Transverse colon (tissue), 4 donors: Measurements from ENCODE around the gene SDK1. TPM values are rescaled to one million over a fixed set of nuclear protein-coding genes. Genes with fewer than 3 reads are reported as not detected.

Experiments
- DNase-seq: peaks from one replicate; pipeline ENCODE4 v3.0.0-alpha.2; 2019
- H3K27ac ChIP-seq, 4 donors: fragments of 200-600 bp; sonication (generic); 2 replicates each; pipeline ENCODE4 v1.5.1; 2016 to 2018; ENCODE audit warnings: inconsistent platforms in 4 of 4
- H3K27me3 ChIP-seq: fragments of 200-600 bp; sonication (generic); 2 replicates; pipeline ENCODE4 v1.5.1; 2017; ENCODE audit warnings: inconsistent platforms
- H3K36me3 ChIP-seq, 4 donors: fragments of 200-600 bp; sonication (generic); 2 replicates each; pipeline ENCODE4 v1.5.1; 2017 to 2019; ENCODE audit warnings: inconsistent platforms in 4 of 4
- H3K4me1 ChIP-seq, 4 donors: fragments of 200-600 bp; sonication (generic); 2 replicates each; pipeline ENCODE4 v1.5.1; 2017 to 2020; ENCODE audit warnings: inconsistent platforms in 4 of 4
- H3K4me3 ChIP-seq, 4 donors: fragments of 200-600 bp; sonication (generic); 1 replicate in 1 of 4; 2 replicates in 3 of 4; pipeline versions ENCODE4 v1.5.1 to v1.6.1; 2017 to 2019; ENCODE audit warnings: inconsistent platforms in 4 of 4
- H3K9me3 ChIP-seq, 2 donors: fragments of 200-600 bp; sonication (generic); 2 replicates each; pipeline ENCODE4 v1.5.1; 2017 to 2019; ENCODE audit warnings: inconsistent platforms in 2 of 2
- EP300 ChIP-seq: sonication (generic); formaldehyde crosslinking; IDR thresholded peaks from one replicate; pipeline ENCODE4 v1.6.1; 2017; ENCODE audit warnings: antibody characterized with exemption, low read depth
- POLR2A ChIP-seq: fragments of 450-650 bp; IDR thresholded peaks from one replicate; pipeline ENCODE4 v1.6.1; 2016; ENCODE audit warnings: antibody characterized with exemption, mild to moderate bottlenecking, moderate library complexity
- POLR2AphosphoS5 ChIP-seq, 3 donors: sonication (generic); formaldehyde crosslinking; IDR thresholded peaks; one replicate each; pipeline ENCODE4 v1.6.1; 2016; ENCODE audit warnings: antibody characterized with exemption in 3 of 3
- WGBS, 2 donors: methylation state at CpG; one replicate each; pipeline ENCODE4 v1.1.5; 2018; ENCODE audit warnings: low coverage in 1 of 2; 5-methylcytosine and 5-hydroxymethylcytosine counted together
- in situ Hi-C, 4 donors: fragments of 200-750 bp; cut with MboI; loops; one replicate each; pipeline versions ENCODE4 v1.15.0 to v1.15.1; 2017; ENCODE audit warnings: low sequenced_read_pairs in 3 of 4, low pct_ligation_motif_present in 1 of 4, low pct_unique_long_range_greater_than_20kb in 1 of 4
- intact Hi-C: fragments of 100-400 bp; cut with DNase I; formaldehyde crosslinking; loops from one replicate; pipeline ENCODE4 v1.15.1; 2023; ENCODE audit warnings: low total_unique reads
- total RNA-seq, 4 donors: library from RNA; depleted of rRNA; stranded (reverse); fragments of >200 nt; gene quantifications; one replicate each; pipeline ENCODE4 v1.1.0, GENCODE V29; 2016
- TF ChIP-seq, protein P1 (sequence below), 5 experiments: fragments of 200-600 bp in 3 of 5; fragments of 450-650 bp in 2 of 5; sonication (generic) in 3 of 5; IDR thresholded peaks; 1 replicate in 2 of 5; 2 replicates in 3 of 5; pipeline ENCODE4 v1.5.1; 2016 to 2017; ENCODE audit warnings: antibody characterized with exemption in 5 of 5, inconsistent platforms in 3 of 5, mild to moderate bottlenecking in 2 of 5, moderate library complexity in 1 of 5

SDK1 gene
- total RNA-seq, 4 donors from 2014 or later: 4.0 to 8.6 (median 5.4) TPM

GRCh38 chr7:3438352-3438751, 137.3 kb downstream of the SDK1 start:
- H3K27ac ChIP-seq: no peak overlapping the region
- no peak for TF ChIP-seq POLR2AphosphoS5 (IDR thresholded peaks at IDR 0.05)
- no peak for TF ChIP-seq EP300
- TF ChIP-seq POLR2A: no peak
- no peaks in the 10 kb centered on the region for H3K36me3 ChIP-seq
- no peaks in the 10 kb centered on the region for H3K9me3 ChIP-seq
- no peak overlapping the region for H3K4me3 ChIP-seq
- H3K4me1 ChIP-seq: no peaks in the 10 kb centered on the region
- 75 to 86% methylated on average over 4 of the region's 4 CpGs for WGBS, 2 donors
- in situ Hi-C loops: no loop called here
- DNase-seq: no peak
- intact Hi-C loops: no loop called here
- H3K27me3 ChIP-seq: no peaks in the 10 kb centered on the region

GRCh38 chr7:3439333-3440030, 138.4 kb downstream of the SDK1 start:
- no peaks in the 10 kb centered on the region for H3K4me1 ChIP-seq
- in situ Hi-C loops (no loop called here), intact Hi-C loops (no loop called here)
- TF ChIP-seq POLR2AphosphoS5 (IDR thresholded peaks at IDR 0.05): peak in 1 of 3 donors; percentile 37
- no peak for TF ChIP-seq POLR2A
- TF ChIP-seq, protein P1, sequence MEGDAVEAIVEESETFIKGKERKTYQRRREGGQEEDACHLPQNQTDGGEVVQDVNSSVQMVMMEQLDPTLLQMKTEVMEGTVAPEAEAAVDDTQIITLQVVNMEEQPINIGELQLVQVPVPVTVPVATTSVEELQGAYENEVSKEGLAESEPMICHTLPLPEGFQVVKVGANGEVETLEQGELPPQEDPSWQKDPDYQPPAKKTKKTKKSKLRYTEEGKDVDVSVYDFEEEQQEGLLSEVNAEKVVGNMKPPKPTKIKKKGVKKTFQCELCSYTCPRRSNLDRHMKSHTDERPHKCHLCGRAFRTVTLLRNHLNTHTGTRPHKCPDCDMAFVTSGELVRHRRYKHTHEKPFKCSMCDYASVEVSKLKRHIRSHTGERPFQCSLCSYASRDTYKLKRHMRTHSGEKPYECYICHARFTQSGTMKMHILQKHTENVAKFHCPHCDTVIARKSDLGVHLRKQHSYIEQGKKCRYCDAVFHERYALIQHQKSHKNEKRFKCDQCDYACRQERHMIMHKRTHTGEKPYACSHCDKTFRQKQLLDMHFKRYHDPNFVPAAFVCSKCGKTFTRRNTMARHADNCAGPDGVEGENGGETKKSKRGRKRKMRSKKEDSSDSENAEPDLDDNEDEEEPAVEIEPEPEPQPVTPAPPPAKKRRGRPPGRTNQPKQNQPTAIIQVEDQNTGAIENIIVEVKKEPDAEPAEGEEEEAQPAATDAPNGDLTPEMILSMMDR (IDR thresholded peaks at IDR 0.05): no peak
- no peak for TF ChIP-seq EP300
- H3K9me3 ChIP-seq: no peaks in the 10 kb centered on the region
- H3K4me3 ChIP-seq: no peak overlapping the region
- 62 to 73% methylated on average over 3 of the region's 3 CpGs for WGBS, 2 donors
- no peaks in the 10 kb centered on the region for H3K36me3 ChIP-seq
- no peak overlapping the region for H3K27ac ChIP-seq
- no peak for DNase-seq
- H3K27me3 ChIP-seq: no peaks in the 10 kb centered on the region

DNA sequence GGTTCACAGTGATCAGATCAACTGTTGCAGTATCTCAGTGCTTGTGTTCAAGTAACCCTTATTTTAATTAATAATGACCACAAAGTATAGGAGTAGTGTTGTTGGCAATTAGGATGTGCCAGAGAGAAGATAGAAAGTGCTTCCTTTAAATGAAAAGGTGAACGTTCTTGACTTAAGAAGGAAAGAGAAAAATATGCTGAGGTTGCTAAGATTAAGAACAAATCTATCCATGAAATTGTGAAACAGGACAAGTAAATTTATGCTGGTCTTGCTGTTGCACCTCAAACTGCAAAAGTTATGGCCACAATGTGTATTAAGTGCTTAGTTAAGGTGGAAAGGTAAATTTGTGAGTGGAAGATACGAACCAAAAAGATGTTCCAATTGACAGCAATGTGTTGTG, 139.5 kb downstream of the SDK1 start:
- in situ Hi-C loops: no loop called here
- 41 to 72% methylated on average over 2 of the region's 2 CpGs for WGBS, 2 donors
- H3K9me3 ChIP-seq: peaks cover 0 to under 1% of the 10 kb centered on the region in 2 donors
- intact Hi-C loops: no loop called here
- no peak overlapping the region for H3K27ac ChIP-seq
- H3K36me3 ChIP-seq: no peaks in the 10 kb centered on the region
- no peaks in the 10 kb centered on the region for H3K4me1 ChIP-seq
- H3K4me3 ChIP-seq: no peak overlapping the region
- DNase-seq: no peak
- no peak for TF ChIP-seq POLR2AphosphoS5 (IDR thresholded peaks at IDR 0.05)
- TF ChIP-seq, protein P1 (IDR thresholded peaks at IDR 0.05): no peak
- no peak for TF ChIP-seq EP300
- TF ChIP-seq POLR2A: no peak
- no peaks in the 10 kb centered on the region for H3K27me3 ChIP-seq

DNA sequence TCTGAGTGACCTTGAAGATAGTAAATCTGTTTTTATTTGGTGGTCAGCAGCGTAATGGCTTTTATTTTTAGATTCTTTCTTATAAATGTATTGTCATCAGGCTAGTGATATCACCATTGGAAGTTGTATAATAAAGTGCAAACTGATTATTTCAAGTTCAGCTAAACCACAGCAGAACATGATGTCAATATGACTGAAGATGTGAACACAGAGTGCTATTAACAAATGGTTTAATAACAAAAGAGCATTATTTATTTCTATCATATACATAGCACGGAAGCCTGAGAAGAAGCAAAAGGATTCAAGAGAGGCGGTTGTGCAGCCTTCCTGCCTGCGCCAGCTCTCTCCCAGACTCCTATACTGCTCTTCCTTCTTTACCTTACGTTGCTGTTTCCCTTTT, 142.7 kb downstream of the SDK1 start:
- no peak for DNase-seq
- no peaks in the 10 kb centered on the region for H3K27me3 ChIP-seq
- no peak overlapping the region for H3K4me3 ChIP-seq
- 86 to 91% methylated on average over 5 of the region's 5 CpGs for WGBS, 2 donors
- H3K4me1 ChIP-seq: no peaks in the 10 kb centered on the region
- in situ Hi-C loops (no loop called here), intact Hi-C loops (no loop called here)
- TF ChIP-seq POLR2A (no peak), EP300 (no peak), POLR2AphosphoS5 (IDR thresholded peaks at IDR 0.05) (no peak)
- TF ChIP-seq, protein P1 (IDR thresholded peaks at IDR 0.05): no peak
- no peaks in the 10 kb centered on the region for H3K36me3 ChIP-seq
- peaks cover 0 to 7% of the 10 kb centered on the region in 2 donors for H3K9me3 ChIP-seq
- no peak overlapping the region for H3K27ac ChIP-seq
